DMS153 (cell line): Measurements from ENCODE around the gene CTXN2.

Source experiments
- DNase-seq: peaks from one replicate; lab custom pipeline; 2025; lab: John Stamatoyannopoulos, UW

The CTXN2 gene

DNA sequence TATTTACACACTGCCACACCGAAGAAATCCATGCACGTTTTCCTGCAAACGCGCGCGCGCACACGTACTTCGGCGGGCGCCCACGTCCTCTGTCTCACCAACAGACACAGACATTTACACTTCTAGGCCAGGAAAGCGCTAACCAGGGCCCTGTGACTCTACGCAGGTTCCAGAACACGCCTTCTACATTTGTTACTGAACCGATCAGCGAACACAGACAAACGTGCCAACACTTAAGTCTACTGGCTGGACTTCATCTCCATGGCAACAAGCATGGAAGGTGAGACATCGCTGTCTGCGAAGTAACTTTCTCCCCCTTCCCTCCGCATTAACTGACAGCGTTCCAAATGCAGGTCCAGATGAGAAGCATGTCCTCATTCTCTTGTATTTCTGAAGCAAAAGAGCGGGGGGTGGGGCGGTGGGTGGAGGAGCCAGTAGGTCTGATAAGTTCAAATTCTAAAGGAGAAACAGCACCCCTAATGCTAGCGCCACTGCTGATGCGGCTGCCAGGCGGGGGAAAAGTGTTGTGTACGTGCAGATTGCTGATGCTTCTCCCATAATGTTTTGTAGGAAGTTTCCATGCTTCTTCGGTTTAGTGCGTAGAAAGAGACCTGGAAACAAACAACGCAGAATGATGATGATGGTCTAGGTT is at the start of gene CTXN2:
TSS of gene CTXN2 (plus strand) at position 92 of the 652 bp plus-strand sequence. CDS start 9,636 bp downstream, outside the sequence.
- peak; percentile 14 for DNase-seq

DNA sequence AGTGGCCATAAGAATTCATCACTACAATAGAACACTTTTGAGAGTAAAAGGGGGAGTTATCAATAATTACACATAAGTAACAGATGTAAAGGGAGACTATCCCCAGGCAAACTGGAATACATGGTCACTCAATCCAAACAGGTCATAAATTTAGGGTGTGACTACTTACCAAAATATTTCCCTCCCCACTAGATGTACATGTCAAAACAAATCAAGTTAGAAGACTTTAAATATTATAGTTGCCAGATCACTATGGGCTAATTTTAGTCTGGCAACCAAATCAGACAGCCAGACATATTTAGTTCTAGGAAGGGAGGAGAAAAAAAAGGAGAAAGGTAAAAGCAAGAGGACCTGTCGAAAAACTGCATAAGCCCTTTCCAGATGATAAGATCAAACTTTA is 47.6 kb upstream of the CTXN2 start:
- DNase-seq = no peak

DNA sequence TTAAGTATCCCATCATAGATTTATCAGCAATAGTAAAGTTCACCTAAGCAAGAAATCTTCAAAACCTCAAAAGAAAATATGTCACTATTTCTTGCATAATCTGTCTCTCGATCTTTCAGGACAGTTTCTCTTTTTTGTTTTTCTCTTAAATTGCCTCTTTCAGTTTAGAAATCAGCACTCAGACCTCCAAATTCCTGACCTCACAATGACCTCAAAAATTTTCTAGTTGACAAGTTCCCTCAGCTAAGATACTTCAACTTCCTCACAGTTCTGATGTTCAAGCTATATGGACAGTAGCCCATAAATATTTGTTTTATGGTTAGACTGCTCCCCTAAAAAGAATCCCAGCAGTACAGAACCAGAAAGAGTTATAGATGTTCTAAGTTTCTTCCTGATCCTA is 46.6 kb upstream of the CTXN2 start:
- DNase-seq = no peak

DNA sequence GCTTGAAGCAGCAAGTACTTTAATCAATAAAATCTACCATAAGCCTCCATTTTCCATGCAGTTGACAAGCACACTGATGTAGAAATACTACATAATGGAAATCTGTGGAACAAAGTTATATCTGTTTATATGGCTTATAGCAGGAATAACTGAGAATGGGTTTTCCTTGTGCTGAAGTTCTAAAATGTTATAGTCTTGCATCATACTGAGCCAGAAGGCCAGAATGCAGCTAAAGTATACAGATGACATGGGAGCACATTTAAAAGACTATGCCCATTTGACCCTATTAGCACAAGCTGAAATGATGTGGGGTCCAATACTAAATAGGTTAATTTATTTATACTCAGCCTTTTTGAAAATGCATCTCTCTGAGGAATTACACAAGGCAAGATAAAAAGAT is 45.5 kb upstream of the CTXN2 start:
- DNase-seq = no peak

DNA sequence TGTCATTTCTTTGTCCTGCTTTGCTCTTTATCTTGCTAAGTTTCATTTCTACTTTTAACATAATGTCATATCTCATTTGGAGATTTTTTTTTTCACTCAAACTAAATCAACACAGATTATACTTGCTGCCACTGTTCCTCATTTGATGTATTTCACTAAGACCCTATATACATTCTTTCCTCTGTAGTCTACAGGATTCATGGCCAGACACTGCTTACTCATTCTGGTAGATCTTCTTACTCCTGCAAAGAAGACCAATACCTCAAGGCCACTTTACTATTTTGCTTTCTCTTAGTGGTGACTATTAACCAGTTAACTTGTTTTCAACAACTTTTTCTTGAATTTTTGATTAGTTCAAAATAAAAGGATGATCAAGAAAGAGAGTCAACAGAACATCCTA is 44.1 kb upstream of the CTXN2 start:
- DNase-seq = no peak

DNA sequence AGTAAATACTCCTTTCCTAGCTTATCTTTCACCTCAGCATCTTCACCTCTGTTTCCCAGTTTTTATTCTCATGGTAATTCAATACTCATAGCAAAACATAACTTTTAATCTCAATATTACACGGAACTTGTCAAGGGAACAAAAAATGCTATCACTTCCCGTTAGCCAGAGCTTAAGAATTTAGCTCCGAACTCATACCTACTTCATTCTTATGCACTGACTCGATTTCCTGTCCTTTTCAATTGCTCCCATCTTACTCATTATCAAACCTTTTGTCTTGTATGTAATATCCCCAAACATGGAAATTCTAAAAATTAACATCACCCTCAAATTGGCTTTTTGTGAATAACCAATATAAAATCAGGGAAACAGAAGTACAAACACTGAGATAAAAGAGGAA is 41.6 kb upstream of the CTXN2 start:
- DNase-seq = no peak

DNA sequence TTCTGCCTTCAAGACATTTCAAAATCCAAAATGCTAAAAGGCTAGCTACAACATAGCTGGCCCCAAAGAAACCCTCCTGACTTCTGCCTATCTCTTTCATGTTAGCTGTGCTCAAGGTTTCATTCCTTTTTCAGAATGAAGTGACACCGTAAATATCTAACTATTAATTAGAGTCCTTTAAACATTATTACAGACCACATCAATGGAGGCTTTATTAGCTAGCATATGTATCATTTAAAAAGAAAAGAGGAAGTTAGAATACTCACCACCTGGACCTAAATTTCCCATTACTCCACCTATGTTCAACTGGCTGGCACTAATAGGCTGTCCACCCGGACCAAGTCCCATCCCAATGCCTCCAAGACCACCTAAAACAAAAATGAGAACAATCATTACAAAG is 37.9 kb upstream of the CTXN2 start:
- DNase-seq = no peak

DNA sequence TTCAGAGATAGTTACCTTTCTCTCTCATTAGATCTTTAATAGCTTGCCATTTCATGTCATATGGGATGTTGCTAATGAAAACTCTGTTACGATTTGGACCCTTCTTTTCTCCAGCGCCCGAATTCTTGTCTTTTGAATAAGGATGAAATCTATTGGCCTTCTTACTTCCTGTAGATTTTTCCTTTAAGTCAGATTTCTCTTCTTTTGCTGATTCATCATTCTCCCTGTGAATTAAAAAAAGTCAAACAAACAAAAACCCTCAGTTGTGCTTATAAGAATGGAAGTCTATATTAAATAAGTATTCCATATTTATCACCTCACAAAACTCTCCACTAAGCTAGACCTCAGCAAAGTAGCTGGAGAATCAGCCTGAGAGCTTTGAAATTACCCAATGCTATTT is 22.8 kb upstream of the CTXN2 start:
- no peak for DNase-seq

DNA sequence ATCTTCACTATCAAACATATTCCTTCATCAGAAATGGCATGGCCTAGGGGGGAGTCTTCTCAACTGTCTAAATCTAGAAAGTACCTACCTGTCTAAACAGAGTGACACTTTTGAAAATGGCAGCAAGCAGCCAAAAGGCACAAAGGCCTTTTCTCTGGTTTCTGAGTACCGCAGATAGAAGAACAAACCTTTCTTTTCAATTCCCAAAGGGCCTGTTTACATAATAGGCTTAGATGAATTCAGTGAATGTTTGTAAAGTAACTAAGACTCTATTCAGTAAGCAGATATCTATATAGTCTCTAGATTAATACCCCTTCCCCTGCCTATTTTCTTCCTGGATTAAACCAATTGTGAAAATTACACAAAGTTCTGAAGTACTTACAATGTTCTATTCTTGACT is 20.5 kb upstream of the CTXN2 start:
- DNase-seq = peak; percentile 1

DNA sequence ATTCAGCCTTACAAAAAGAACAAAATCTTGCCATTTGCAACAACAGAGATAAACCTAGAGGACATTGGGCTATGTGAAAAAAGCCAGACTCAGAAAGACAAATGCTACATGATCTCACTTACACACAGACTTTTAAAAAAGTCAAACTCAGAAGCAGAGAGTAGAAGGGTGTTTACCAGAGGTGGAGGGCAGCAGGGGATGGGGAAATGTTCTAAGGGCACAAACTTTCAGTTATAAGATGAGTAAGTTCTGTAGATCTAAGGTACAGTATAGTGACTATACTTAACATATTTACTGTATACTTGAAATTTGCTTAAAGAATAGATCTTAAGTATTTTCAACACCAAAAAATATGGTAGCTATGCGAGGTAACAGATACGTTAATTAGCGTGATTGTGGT is 16.3 kb upstream of the CTXN2 start:
- no peak for DNase-seq

DNA sequence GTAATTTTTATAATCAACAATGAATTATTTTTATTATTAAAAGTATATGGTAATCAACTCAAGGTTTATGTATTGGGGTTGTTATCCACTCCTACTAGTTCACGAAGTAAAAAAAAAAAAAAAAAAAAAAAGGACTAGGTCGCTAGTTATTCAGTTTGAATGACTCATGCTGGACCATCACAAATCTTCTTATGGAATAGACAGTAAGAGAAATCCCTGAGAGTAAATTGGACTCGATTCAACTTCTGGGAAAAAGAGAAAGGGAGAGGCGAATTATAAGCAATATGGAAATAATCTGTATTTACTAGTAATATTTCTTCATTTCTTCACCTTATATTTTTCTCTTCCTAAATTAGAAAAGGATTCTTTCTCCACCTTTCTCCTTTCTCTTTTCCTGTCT is 15.4 kb upstream of the CTXN2 start:
- no peak for DNase-seq

DNA sequence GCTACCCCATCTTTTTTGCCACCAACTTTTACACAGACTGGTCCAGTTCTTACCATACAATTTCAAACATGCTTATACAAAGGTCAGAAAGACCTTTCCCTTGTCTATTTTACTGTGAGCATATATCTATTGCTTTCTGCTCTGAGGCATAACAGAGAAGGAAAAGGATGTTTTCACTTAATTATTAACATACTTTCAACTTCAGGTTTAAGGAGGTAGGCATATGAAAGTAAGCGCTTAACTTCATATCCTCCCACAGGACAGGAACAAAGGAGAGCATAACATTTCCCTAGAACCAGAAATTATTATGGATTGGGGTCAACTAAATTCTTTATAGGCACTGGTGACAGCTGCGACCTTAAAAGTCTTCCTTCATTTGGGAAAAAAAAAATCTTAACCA is 14.5 kb upstream of the CTXN2 start:
- DNase-seq = no peak

DNA sequence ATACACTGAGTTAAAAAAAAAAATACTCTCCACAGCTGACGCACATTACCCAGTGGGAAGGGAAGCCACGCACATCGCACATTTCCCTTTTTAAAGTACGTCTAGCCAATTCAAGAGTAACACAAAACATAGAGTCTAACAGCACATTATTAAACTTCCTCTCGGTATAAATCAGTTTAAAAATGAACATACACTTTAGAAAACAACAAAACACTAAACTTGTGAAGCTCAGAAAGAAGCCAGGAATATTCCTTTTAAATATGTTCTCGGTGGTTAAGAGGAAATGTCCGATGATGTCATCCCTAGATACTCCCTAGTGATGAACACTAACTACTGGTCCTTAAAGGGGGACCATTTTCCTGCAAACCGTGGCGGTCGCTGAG is 14.1 kb upstream of the CTXN2 start:
- peak; percentile 5 for DNase-seq

DNA sequence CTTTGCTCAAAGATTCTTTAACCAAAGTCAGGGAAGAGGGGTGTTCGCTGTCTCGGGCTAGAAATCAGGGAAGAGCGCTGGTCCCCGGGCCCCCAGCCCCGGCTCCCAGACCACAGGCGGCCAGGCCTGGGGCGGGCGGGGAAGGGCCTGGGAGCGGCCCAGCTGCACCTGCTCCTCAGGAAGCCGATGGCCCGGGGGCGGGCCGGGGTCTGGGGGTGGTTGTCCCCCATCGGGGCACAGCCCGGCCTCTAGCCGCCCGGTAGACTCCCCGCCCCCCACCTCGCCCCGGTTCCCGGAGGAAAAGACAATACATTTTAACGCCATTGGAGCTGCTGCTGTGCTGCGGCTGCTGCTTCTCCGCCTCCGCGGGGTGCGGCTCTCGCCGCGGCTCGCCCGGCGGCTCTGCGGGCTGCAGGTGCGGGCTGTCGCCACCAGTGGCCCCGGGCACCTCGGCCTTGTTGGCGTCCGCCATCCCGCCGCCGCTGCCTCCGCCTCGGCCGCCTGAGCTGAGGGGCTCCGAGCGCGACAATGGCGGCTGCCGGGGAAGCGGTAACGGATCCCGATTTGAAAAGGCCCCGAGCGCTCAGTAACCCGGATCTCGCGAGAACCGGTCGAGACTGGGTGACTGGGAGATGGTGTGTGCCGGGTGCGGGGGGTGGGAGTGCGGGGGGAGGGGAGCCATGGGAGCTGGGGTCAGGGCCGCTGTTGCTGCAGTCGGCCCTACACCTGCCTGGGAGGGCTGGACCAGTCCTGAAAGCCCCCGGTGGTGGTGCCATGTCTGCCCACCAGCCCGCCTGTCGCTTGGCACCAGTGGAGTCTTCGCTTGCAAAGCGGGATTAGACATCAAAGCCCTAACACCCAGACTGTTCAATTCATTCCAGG is 13.5 kb upstream of the CTXN2 start, which contains the start of gene MYEF2:
TSS of gene MYEF2 (minus strand) at position 530 of the 882 bp plus-strand sequence. CDS start at position 472, 58 bp downstream.
- peak; percentile 55 for DNase-seq

DNA sequence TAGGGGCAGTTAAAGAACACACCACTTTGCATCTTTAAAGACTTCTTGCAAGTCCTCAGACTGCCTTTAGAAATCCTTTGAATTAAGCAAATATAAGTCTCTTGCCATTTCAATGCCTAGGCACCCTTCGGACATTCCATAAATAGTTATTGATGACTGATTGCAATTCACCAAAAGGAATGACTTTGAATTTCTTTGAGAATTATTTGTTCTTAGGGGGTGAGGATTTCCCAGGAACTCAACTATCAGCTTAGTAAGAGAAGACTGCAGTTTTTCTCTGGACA is 12.9 kb upstream of the CTXN2 start:
- no peak for DNase-seq

DNA sequence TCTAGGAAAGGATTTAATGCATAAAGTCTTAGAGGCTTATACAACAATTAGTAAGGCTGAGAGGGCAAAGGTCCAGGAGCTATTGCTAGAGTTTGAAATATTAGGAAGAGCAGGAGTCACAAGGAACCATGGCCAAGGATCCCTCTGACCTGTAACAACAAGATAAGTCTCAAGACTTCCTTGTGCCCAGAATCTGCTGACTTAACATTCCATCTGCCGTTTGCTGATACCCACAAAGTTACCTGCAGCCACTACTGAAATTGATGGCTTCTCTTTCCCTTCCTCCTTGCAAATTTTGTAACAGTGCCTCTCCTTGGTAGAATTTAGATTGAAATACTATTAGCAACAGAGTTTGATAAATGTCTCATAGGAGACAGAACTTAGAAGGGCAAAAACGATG is 8.7 kb upstream of the CTXN2 start:
- DNase-seq = no peak

DNA sequence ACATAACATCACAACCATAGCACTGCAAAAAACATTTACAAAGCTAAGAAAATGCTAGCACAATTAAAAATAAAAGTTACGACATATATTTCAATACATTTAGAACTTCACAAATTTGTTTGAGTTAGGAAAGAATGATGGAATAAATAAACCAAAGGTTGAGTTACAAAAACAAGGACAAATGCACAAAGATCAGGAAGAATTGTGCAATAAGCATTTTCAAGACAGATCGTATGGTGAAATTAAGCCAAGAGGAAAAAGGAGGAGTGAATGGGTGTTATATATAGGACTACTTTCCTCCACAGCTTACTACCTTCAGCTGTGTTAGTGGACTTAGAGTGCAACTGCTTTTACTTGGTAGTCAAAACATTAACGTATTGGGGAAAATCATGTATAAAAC is 5.9 kb upstream of the CTXN2 start:
- no peak for DNase-seq

DNA sequence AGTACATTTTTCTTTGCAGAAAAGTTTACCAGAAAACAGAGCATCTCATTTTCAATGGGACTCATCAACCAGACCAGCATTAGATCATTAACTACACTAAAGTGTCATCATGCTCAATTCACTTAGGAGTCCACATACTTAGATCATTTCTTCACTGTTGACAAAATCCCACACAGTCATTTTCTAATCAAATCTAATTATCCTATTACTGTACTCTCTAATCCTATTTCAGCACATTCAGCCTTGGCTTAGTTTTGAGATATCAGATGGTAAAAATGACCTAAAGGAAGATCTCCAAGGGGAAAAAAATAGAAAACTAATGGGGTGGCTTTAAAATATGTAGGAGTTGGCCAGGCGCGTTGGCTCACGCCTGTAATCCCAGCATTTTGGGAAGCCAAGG is 5.2 kb upstream of the CTXN2 start:
- DNase-seq = no peak

DNA sequence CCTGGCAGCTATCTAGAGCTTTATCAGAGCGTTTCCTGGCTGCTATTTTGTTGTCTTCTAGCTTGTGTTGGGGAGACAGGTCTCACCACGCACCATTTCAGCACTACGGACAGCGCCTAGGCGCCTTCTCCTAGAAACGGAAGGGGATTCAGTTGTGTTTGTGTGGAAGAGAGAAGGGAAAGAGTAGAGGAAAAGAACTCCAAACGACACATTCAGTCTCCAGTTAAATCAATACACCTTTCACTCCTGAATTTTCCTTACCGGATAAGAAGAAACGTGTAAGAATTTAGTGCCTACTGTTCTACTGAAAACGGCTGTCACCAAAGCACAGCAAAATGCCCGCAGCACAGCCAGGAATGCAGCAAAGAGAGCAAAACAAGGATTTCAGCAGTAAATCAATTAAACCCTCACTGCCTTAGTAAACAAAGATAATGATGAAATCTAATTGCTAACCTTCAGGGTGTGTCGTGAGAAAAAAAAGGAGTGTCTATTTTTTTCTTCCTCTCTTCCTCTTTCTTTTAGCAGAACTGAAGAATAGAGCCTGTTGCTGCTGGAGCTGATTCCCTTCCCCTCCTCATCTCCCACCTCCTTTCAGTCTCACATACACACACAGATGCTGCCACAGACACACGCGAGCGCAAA is 412 bp upstream of the CTXN2 start:
- DNase-seq = no peak

DNA sequence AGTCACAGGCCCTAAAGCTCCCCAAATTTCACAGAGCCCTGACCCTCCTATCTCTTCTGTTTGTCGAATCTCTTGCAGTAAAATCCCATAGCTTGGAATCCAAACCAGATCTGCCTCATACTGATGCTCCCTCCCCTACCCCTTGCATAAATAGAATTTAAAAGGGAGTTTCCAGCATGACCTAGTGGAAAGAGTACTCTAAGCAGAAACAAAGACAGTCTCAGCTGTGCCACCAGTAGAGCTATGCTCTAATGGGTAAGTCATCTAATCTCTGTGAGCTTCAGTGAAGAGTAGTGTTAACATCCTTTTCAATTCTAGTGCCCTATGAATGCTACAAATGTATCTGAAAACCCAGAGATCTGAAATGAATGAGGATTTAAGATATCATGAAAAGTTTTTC is 10.6 kb downstream of the CTXN2 start:
- DNase-seq = no peak

DNA sequence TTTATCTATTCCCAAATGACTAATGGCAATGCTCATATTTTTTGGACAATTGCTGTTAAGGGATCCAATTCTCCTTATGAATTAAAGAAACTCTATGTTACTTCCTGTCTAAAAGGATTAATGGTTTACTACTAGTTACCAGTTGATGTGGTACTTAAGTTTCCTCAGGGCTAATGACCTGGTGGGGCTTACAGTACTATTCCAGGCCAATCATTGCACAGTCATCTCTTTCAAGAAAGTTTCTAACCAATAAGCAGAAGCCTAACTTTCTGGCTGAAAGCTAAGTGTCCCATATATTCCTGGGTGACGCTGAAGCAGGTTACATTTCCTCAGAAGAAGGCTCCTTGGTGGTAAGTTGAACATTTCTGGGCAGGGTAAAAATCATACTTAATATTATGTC is 14.5 kb downstream of the CTXN2 start, which contains the start of gene SLC12A1:
TSS of gene SLC12A1 (plus strand) at position 322 of the 400 bp plus-strand sequence. CDS start 1,418 bp downstream, outside the sequence.
- DNase-seq = no peak

DNA sequence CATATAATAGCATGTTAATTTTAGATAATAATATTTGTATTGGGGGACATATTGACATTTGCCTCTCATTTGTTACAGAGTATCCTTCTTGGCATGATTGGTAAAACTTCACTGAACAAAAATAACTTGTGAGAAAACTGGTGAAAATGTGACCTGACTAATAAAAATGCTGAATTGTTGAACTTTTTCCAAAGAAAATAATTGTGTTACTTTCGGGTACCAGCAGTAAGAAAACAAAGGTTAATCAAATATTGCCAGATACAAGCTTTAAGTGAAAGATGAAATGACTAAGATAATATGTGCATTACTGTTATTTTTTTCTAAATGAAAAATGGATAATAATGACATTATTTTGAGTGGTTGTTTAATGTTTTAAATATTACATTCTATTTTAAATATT is 29.8 kb downstream of the CTXN2 start:
- DNase-seq = no peak

DNA sequence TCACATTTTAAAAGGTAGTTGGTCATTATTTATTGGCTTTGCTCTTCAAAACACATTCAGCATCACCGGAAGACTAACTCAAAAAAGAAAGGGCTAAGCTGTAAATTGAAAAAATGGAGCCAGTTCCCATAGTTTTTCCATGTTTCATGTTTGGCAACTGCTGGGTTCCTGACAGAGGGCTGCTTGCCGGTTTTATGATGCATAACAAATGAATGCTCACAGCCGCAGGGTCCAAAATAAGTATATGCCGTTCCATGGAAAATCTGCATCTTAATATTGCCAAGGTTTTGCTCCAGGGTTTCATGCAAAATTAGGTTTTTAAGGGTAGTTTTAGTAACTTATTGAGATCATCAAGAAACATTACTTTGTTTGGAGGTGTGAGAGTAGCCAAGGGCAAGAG is 30.4 kb downstream of the CTXN2 start:
- no peak for DNase-seq
